Gastroesophageal sphincter (tissue), 4 donors: ENCODE results near the gene SGPL1. TPM values are rescaled to one million over a fixed set of nuclear protein-coding genes. Genes with fewer than 3 reads are reported as not detected.

ENCODE experiments used
- ATAC-seq: fragments of 150-250 bp; one replicate; pipeline ENCODE4 v1.9.1; 2016; ENCODE audit warnings: mild to moderate bottlenecking, moderate library complexity
- H3K27ac ChIP-seq, 4 donors: fragments of 200-600 bp; sonication (generic) in 3 of 4; 1 replicate in 3 of 4; 2 replicates in 1 of 4; pipeline ENCODE4 v1.5.1; 2016 to 2019
- H3K27me3 ChIP-seq: fragments of 200-600 bp; sonication (generic); one replicate; pipeline ENCODE4 v1.5.1; 2019
- H3K36me3 ChIP-seq, 2 donors: fragments of 200-600 bp; sonication (generic); one replicate each; pipeline ENCODE4 v1.5.1; 2019; ENCODE audit warnings: control low read depth in 1 of 2
- H3K4me1 ChIP-seq, 3 donors: fragments of 200-600 bp; sonication (generic); 1 replicate in 2 of 3; 2 replicates in 1 of 3; pipeline ENCODE4 v1.5.1; 2016 to 2019; ENCODE audit warnings: control low read depth in 2 of 3
- H3K4me3 ChIP-seq, 2 donors: fragments of 200-600 bp; sonication (generic); one replicate each; pipeline ENCODE4 v1.5.1; 2019; ENCODE audit warnings: mild to moderate bottlenecking in 1 of 2, moderate library complexity in 1 of 2
- H3K9me3 ChIP-seq, 3 donors: fragments of 200-600 bp; sonication (generic); one replicate each; pipeline ENCODE4 v1.5.1; 2017 to 2019; ENCODE audit warnings: control low read depth in 2 of 3
- CTCF ChIP-seq, 4 experiments: fragments of 200-600 bp in 2 of 4; fragments of 450-650 bp in 2 of 4; sonication (generic) in 1 of 4; IDR thresholded peaks; one replicate each; pipeline ENCODE4 v1.5.1; 2017 to 2019; ENCODE audit warnings: antibody characterized with exemption in 4 of 4, mild to moderate bottlenecking in 2 of 4, moderate library complexity in 2 of 4
- EP300 ChIP-seq: sonication (generic); formaldehyde crosslinking; IDR thresholded peaks from one replicate; pipeline ENCODE4 v1.6.1; 2017; ENCODE audit warnings: antibody characterized with exemption, mild to moderate bottlenecking
- POLR2A ChIP-seq, 2 donors: fragments of 450-650 bp; IDR thresholded peaks; one replicate each; pipeline ENCODE4 v1.6.1; 2017; ENCODE audit warnings: antibody characterized with exemption in 2 of 2, mild to moderate bottlenecking in 2 of 2, moderate library complexity in 1 of 2
- POLR2AphosphoS5 ChIP-seq: sonication (generic); formaldehyde crosslinking; IDR thresholded peaks from one replicate; pipeline ENCODE4 v1.6.1; 2017; ENCODE audit warnings: antibody characterized with exemption
- WGBS, 2 donors: methylation state at CpG; one replicate each; pipeline ENCODE4 v1.1.5; 2018; ENCODE audit warnings: low coverage in 1 of 2; 5-methylcytosine and 5-hydroxymethylcytosine counted together
- total RNA-seq, 4 donors: library from RNA; depleted of rRNA; stranded (reverse); fragments of >200 nt; gene quantifications; one replicate each; pipeline ENCODE4 v1.1.0, GENCODE V29; 2016

Gene SGPL1
- total RNA-seq, 4 donors from 2014 or later = 23.0 to 28.1 (median 24.4) TPM

GRCh38 chr10:70795613-70796012 lies 20.1 kb upstream of the SGPL1 start:
- Histone ChIP-seq H3K36me3 (no peaks in the 10 kb centered on the region), H3K27me3 (peaks cover 11% of the 10 kb centered on the region), H3K4me1 (no peaks in the 10 kb centered on the region), H3K9me3 (no peaks in the 10 kb centered on the region), H3K27ac (no peak overlapping the region), H3K4me3 (no peak overlapping the region)
- no peak for TF ChIP-seq POLR2AphosphoS5
- no peak for TF ChIP-seq POLR2A (IDR thresholded peaks at IDR 0.05)
- no peak for TF ChIP-seq CTCF (IDR thresholded peaks at IDR 0.05)
- TF ChIP-seq EP300 = no peak
- ATAC-seq = no peak
- 86 to 100% methylated on average over 1 of the region's 1 CpG for whole genome bisulfite sequencing, 2 donors

GRCh38 chr10:70797840-70798239 lies 17.9 kb upstream of the SGPL1 start:
- ATAC-seq = no peak
- Histone ChIP-seq H3K4me3 (no peak overlapping the region), H3K27me3 (peaks cover 11% of the 10 kb centered on the region), H3K27ac (no peak overlapping the region), H3K9me3 (no peaks in the 10 kb centered on the region), H3K36me3 (no peaks in the 10 kb centered on the region), H3K4me1 (no peaks in the 10 kb centered on the region)
- 80% methylated on average over 1 of the region's 7 CpGs; no CpG with 5 or more reads in 1 of the 2 donors for WGBS, 2 donors
- TF ChIP-seq POLR2A (IDR thresholded peaks at IDR 0.05) = no peak
- no peak for TF ChIP-seq EP300
- no peak for TF ChIP-seq POLR2AphosphoS5
- TF ChIP-seq CTCF (IDR thresholded peaks at IDR 0.05) = no peak

- H3K9me3 ChIP-seq = no peaks in the 10 kb centered on the region
- TF ChIP-seq CTCF (IDR thresholded peaks at IDR 0.05) (no peak), POLR2A (IDR thresholded peaks at IDR 0.05) (no peak), POLR2AphosphoS5 (no peak), EP300 (no peak)
- H3K27ac ChIP-seq = no peak overlapping the region
- WGBS, 2 donors = 74% methylated on average over 4 of the region's 5 CpGs; no CpG with 5 or more reads in 1 of the 2 donors
- no peak overlapping the region for H3K4me3 ChIP-seq
- peaks cover 11% of the 10 kb centered on the region for H3K27me3 ChIP-seq
- no peaks in the 10 kb centered on the region for H3K4me1 ChIP-seq
- ATAC-seq = no peak
- H3K36me3 ChIP-seq = no peaks in the 10 kb centered on the region
These were observed 16.6 kb upstream of the SGPL1 start for GRCh38 chr10:70799124-70799523.

GRCh38 chr10:70801854-70802253 lies 13.9 kb upstream of the SGPL1 start:
- no peaks in the 10 kb centered on the region for H3K4me1 ChIP-seq
- no peak for ATAC-seq
- H3K36me3 ChIP-seq = no peaks in the 10 kb centered on the region
- 80 to 100% methylated on average over 1 of the region's 1 CpG for WGBS, 2 donors
- no peaks in the 10 kb centered on the region for H3K9me3 ChIP-seq
- no peak for TF ChIP-seq CTCF (IDR thresholded peaks at IDR 0.05)
- no peak for TF ChIP-seq EP300
- no peak overlapping the region for H3K27ac ChIP-seq
- peaks cover 11% of the 10 kb centered on the region for H3K27me3 ChIP-seq
- H3K4me3 ChIP-seq = no peak overlapping the region

- Histone ChIP-seq H3K4me1 (no peaks in the 10 kb centered on the region), H3K4me3 (no peak overlapping the region), H3K36me3 (no peaks in the 10 kb centered on the region), H3K9me3 (no peaks in the 10 kb centered on the region), H3K27me3 (no peaks in the 10 kb centered on the region), H3K27ac (no peak overlapping the region)
- ATAC-seq = no peak
- TF ChIP-seq CTCF (IDR thresholded peaks at IDR 0.05) (no peak), POLR2A (IDR thresholded peaks at IDR 0.05) (no peak), POLR2AphosphoS5 (no peak)
- 67 to 100% methylated on average over 1 to 2 of the region's 2 CpGs for WGBS, 2 donors
These were observed 11.8 kb upstream of the SGPL1 start for GRCh38 chr10:70803775-70804420.
